ENCODE measurements around the gene RTN4R. TPM values are rescaled to one million over a fixed set of nuclear protein-coding genes. Genes with fewer than 3 reads are reported as not detected.

The RTN4R gene
- total and polyA plus RNA-seq, 3 donors from 2014 or later = 2.1 to 6.1 (median 5.1) TPM

DNA sequence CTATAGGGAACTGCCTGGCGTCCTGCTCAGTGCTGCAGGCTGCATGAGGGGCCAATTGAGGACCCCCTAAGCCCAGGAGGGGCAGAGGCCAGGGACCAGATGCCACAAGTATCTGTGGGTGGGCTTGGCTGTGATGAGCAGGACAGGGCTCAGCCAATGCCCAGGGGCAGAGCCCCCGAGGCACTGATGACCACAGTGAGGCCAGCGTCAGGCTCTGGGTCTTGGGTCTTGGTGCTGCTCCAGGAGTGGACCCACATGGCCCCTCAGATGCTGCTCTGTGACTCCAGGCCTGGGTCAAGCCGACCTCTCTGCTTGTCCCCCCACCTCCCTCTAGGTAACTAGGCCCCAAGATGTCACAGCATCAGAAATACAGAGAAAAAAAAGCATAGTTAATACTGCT, 50.6 kb downstream of the RTN4R start:
- intact Hi-C loops (cut with DNase I; ENCODE audit: low total_unique reads) = no loop called here
- no peaks in the 10 kb centered on the region for H3K27me3 ChIP-seq
- DNase-seq = no peak
- 77 to 79% methylated on average over 3 to 4 of the region's 4 CpGs for WGBS, 2 donors
- H3K36me3 ChIP-seq (ENCODE audit: low read depth, missing control alignments) = no peaks in the 10 kb centered on the region
- H3K4me3 ChIP-seq = no peak overlapping the region
- H3K4me1 ChIP-seq = no peaks in the 10 kb centered on the region
- no peak overlapping the region for H3K27ac ChIP-seq
- H3K9me3 ChIP-seq = no peaks in the 10 kb centered on the region
- TF ChIP-seq POLR2A (IDR thresholded peaks at IDR 0.05) = no peak
- TF ChIP-seq, protein P1, sequence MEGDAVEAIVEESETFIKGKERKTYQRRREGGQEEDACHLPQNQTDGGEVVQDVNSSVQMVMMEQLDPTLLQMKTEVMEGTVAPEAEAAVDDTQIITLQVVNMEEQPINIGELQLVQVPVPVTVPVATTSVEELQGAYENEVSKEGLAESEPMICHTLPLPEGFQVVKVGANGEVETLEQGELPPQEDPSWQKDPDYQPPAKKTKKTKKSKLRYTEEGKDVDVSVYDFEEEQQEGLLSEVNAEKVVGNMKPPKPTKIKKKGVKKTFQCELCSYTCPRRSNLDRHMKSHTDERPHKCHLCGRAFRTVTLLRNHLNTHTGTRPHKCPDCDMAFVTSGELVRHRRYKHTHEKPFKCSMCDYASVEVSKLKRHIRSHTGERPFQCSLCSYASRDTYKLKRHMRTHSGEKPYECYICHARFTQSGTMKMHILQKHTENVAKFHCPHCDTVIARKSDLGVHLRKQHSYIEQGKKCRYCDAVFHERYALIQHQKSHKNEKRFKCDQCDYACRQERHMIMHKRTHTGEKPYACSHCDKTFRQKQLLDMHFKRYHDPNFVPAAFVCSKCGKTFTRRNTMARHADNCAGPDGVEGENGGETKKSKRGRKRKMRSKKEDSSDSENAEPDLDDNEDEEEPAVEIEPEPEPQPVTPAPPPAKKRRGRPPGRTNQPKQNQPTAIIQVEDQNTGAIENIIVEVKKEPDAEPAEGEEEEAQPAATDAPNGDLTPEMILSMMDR (IDR thresholded peaks at IDR 0.05) = no peak

GRCh38 chr22:20216863-20217499, 51.1 kb downstream of the RTN4R start:
- no peak for TF ChIP-seq POLR2A (IDR thresholded peaks at IDR 0.05)
- TF ChIP-seq, protein P1 (IDR thresholded peaks at IDR 0.05) = no peak
- WGBS, 2 donors = 83 to 93% methylated on average over 12 of the region's 12 CpGs
- Histone ChIP-seq H3K9me3 (no peaks in the 10 kb centered on the region), H3K4me3 (no peak overlapping the region), H3K27ac (no peak overlapping the region), H3K36me3 (ENCODE audit: low read depth, missing control alignments) (no peaks in the 10 kb centered on the region), H3K4me1 (no peaks in the 10 kb centered on the region), H3K27me3 (no peaks in the 10 kb centered on the region)
- DNase-seq = no peak
- intact Hi-C loops (cut with DNase I; ENCODE audit: low total_unique reads) = no loop called here

DNA sequence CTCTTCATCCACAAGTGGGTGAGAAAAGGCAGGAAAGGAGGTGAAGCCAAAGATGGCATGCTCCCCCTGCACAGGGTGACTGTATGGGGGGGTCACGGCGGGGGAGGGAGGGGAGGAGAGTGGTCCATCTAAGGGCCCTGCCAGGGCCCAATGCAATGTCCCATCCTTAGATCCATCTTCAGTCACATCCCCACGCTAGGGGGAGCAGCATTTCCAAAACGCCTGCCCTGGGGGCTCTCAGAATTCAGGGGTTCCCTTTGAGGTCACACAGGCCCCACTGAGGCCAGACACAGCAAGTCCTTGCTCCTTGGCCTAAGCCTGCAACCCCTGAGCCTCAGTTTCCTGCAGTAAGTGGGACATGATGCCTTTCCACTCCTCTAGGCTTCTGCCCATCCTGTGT, 52.4 kb downstream of the RTN4R start:
- 89 to 90% methylated on average over 4 of the region's 4 CpGs for WGBS, 2 donors
- DNase-seq = no peak
- TF ChIP-seq, protein P1 (IDR thresholded peaks at IDR 0.05) = no peak
- TF ChIP-seq POLR2A (IDR thresholded peaks at IDR 0.05) = no peak
- no peaks in the 10 kb centered on the region for H3K36me3 ChIP-seq (ENCODE audit: low read depth, missing control alignments)
- no peak overlapping the region for H3K27ac ChIP-seq
- peaks cover 7% of the 10 kb centered on the region for H3K4me1 ChIP-seq
- no peaks in the 10 kb centered on the region for H3K27me3 ChIP-seq
- H3K4me3 ChIP-seq = no peak overlapping the region
- H3K9me3 ChIP-seq = no peaks in the 10 kb centered on the region
- intact Hi-C loops (cut with DNase I; ENCODE audit: low total_unique reads) = no loop called here

DNA sequence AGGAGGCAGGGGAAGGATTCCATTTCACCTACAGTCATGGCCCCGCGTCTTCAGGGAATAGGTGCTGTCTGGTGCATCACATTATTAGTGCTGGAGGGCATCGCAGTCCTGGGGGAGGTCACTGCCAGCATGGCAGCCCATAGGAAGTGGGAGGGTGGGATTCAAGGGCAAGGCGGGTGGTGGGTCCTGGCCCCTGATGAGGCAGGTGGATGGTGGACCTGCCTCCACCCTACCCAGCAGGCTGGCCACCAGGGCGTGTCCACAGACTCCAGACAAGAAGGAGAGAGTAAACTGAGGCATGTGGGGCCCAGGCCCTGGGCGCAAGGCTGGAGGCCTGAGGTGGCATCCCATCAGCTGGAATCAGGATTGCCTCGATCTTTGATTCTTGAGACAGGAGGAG, 53.3 kb downstream of the RTN4R start:
- Histone ChIP-seq H3K27me3 (no peaks in the 10 kb centered on the region), H3K4me3 (no peak overlapping the region), H3K9me3 (no peaks in the 10 kb centered on the region), H3K27ac (no peak overlapping the region), H3K4me1 (peaks cover 7% of the 10 kb centered on the region), H3K36me3 (ENCODE audit: low read depth, missing control alignments) (no peaks in the 10 kb centered on the region)
- 98 to 100% methylated on average over 3 to 7 of the region's 7 CpGs for WGBS, 2 donors
- no peak for DNase-seq
- TF ChIP-seq POLR2A (IDR thresholded peaks at IDR 0.05) = no peak
- TF ChIP-seq, protein P1 (IDR thresholded peaks at IDR 0.05) = no peak
- intact Hi-C loops (cut with DNase I; ENCODE audit: low total_unique reads) = no loop called here

Measured in testis (tissue), 3 donors.